ENCODE data around the gene TUFM. TPM values are rescaled to one million over a fixed set of nuclear protein-coding genes. Genes with fewer than 3 reads are reported as not detected.
"Not testable (repeated sequence)": the region's sequence is repeated elsewhere in the genome, so short reads cannot be mapped to it uniquely, and the experiment has no call there.

Gene TUFM
- total RNA-seq (ENCODE audit: insufficient read depth, low replicate concordance), result 37.3 TPM

DNA sequence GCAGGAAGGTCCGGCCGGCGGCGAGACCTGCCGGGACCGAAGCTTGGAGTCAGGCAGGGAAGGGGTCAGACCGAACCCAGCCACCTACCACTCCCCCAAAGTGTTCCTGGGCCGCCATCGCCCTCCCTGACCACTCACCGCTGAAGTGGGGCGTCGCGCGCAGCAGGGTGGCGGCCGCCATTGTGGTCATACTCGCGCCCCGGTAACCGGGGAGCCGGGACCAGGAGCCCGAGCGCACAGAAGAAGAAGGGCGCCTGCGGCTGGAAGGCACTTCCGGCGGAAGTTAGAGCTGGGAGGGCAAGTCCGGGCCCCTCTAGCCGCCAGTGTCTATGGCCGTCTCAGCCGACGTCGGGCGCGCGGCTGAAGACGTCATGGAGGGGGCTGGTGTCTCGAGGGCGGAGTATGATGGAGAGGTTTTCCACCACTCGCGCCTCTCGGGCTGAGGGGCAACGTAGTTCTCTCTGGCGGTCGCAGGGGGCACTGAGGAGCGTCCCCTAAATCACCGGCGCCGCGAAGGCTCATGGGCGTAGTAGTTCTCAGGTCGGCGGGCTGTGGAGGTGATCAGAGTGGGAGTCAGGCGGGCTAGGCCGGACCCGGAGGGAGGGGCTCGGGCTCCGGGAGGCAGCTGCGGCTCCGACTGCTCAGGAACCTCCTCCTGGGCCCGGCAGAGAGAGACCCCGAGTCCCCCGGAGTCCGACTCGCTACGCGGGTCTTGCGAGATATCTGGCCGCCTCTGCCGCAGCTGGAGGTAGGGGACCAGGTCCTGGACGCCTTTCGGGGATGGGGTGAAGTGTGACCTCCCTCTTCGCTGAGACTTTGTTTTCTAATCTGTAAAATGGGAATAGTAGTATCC is at the start of gene TUFM:
TSS of gene TUFM (minus strand) at position 269 of the 853 bp plus-strand sequence. CDS start at position 190, 79 bp downstream.
- peak; percentile 99 for DNase-seq (ENCODE audit: low spot score)

DNA sequence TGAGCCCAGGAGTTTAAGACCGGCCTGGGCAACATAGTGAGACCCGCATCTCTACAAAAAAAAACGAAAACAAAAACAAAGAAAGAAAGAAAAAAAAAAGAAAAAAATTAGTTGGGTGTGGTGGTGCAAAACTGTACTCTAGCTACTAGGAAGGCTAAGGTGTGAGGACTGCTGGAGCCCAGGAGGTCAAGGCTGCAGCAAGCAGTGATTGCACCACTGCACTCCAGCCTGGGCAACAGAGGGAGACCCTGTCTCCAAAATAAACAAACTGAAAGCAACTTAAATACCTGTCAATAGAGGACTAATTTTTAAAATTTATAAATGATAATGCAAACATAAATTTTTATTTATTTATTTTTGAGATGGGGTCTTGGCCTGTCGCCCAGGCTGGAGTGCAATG is 49.5 kb upstream of the TUFM start:
- DNase-seq (ENCODE audit: low spot score), result no peak

DNA sequence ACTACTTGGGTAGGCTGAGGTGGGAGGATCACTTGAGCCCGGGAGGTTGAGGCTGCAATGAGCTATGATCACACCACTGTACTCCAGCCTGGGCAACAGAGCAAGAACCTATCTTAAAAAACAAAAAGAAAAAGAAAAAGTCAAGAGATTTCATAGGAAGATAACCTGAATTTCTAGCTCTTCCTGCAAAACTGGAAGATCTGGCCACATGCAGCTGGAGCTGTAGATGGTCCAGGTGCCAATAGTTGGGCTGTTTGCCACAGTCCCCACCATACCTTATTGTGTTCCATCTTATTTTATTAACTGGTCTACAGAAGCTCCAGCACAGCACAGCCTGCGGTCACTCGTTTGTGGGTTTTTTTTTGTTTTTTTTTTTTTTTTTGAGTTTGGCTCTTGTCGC is 47.1 kb upstream of the TUFM start:
- no peak for DNase-seq (ENCODE audit: low spot score)

DNA sequence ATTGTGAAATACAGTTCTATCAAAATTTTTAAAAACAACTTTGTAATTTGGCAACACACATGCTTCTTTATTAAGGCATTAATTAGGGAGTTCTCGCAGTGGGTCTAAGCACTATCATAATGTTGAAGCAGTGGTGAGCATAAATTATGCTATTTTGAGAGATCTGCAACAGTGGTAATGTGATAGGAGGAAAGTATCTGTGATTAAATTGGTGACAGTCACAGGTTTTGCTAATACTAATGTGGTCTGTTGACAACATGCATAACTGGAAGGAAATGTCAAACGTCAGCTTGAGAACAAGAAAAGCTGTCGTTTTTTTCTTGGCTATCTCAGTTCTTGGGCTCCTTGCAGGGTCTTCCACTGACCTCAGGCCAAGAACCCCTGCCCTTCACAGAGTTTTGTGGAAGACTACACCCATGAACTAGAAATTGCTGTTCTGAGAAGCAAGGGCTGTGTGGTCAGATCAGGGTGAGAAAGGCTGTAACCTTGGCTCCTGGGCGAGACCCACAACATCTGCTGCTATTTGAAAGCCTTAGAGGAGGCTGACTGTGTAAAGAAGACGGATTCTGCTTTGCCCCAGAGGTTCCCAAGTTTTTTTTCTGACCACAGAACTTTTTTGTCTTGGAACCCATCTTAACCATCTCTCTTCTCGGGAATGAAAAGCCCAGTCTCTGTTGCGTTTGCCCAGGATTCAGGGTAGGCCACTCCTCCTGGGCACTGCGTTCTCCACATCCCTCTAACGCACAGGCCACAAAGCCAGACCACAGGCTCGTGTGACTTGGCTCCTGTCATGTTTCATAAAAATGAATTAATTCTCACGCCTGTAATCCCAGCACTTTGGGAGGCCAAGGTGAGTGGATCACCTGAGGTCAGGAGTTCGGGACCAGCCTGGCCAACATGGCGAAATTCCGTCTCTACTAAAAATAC is 46.1 kb upstream of the TUFM start:
- no peak for DNase-seq (ENCODE audit: low spot score)

DNA sequence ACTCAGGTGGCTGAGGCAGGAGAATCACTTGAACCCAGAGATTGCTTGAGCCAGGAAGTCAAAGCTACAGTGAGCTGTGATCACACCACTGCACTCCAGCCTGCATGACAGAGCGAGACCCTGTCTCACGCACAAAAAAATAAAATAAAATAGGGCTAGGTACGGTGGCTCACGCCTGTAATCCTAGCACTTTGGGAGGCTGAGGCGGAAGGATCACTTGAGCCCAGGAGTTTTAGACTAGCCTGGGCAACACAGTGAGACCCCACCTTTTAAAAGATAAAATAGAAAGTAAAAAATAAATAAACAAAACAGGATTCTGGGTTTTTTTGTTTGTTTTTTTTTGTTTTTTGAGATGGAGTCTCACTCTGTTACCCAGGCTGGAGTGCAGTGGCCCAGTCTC is 44.2 kb upstream of the TUFM start:
- not testable (repeated sequence) for DNase-seq (ENCODE audit: low spot score)

DNA sequence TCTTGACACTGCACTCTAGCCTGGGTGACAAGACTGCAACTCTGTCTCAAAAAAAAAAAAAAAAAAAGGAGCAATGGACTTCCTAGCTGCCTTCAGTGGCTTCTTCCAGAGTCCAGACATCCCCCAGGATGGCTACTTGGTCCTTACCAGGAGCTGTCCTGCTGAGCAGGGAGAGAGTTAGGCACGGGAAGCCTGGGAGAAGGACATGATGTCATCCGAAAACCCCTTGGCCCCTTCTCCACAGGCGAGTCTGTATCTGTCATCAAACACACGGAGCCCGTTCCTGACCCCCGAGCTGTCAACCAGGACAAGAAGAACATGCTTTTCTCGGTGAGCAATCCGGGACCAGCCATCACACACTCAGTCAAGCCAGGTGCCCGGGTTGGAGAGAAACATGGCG is 40.8 kb upstream of the TUFM start:
- DNase-seq (ENCODE audit: low spot score), result no peak

DNA sequence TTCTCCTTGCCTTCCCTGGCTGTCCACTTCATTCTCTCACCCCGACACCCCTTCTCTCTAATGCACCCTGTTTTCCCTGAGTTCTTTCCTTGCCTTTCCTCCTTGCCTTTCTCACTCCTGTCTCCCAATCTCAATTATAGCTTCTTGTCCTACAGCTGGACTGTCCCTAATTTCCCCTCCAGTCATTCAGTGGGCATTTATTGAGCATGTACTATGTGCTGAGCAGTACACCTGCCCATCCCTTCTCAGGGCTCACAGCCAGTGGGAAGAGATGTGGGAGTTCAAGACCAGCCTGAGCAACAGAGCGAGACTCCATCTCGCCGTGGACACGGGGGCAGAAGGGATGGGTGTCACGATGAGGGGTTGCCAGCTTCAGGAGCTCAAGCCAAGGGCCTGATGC is 37.9 kb upstream of the TUFM start:
- DNase-seq (ENCODE audit: low spot score), result no peak

DNA sequence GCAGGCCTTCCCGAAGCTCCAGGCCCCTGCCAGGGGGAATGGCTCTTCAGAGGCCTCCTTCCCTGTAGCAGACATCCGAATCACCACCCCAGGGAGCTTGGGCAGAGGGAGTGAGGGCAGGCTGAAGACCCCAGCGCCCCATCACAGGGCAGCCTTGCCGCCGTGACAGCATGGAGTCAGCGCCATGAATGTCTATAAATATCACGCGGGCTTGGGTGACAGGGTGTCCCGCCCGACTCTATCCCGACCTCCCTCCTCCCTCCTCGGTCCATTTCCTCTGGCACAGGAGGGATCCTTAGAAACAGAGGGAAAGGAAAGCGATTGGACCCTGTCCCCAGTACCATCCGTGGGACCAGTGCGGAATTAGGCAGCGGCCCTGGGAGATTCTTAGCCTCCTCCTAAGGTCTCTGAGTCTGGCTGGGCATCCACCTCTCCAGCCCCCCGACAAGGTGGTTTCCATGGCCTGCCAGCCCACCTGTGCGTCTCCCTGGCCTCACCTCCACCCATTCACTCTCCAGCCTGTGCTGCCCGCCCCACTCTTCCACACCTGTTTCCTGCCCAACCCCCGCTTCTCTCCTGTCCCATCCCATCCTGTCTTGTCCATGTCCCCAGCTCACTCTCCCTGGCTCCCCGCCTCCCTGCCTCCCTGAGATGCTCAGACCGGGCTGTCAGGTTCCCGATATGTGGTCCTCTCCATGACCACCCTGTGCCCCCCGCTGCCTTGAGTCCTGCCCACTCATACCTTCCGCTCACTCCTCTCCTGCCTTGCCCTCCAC is 37.3 kb upstream of the TUFM start:
- no peak for DNase-seq (ENCODE audit: low spot score)

DNA sequence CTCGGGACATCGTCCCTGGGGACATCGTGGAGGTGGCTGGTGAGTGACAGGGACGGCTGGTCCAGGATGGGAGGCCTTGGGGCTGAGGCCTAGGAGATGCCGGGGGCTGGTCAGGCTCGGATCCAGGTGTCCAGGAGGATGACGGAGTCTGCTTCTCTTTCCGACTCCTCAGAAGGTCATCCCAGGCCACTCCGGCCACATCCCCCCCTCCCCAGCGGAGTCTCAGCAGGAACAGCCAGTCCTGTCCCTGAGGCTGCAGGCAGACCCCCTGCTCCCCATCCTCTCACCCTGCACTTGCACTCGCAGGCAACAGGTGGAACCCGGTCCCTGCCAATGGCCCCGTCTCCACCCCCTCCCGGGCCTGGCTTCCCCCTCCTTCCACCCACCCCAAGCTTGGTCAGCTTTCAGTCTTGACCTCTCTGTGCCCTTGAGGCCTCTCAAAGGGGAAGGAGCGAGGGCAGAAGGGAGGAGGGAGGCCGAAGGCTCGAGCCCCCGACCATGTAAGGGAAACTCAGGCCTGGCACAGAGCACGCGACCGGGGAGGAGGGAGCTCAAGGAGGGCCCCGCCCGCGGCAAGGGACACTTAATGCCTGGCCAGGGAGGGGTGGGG is 36.5 kb upstream of the TUFM start:
- DNase-seq (ENCODE audit: low spot score), result peak; percentile 33

DNA sequence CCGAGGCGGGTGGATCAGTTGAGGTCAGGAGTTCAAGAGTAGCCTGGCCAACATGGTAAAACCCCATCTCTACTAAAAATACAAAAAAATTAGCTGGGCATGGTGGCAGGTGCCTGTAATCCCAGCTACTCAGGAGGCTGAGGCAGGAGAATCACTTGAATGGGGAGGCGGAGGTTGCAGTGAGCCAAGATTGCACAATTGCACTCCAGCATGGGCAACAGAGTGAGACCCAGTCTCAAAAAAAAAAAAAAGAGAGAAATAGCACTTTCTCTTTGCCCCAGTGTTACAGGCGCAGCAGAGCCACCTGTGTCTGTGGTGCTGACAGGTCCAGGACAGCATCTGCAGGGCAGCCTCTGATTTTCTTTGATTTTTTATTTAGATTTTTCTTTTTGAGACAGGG is 35.4 kb upstream of the TUFM start:
- not testable (repeated sequence) for DNase-seq (ENCODE audit: low spot score)

DNA sequence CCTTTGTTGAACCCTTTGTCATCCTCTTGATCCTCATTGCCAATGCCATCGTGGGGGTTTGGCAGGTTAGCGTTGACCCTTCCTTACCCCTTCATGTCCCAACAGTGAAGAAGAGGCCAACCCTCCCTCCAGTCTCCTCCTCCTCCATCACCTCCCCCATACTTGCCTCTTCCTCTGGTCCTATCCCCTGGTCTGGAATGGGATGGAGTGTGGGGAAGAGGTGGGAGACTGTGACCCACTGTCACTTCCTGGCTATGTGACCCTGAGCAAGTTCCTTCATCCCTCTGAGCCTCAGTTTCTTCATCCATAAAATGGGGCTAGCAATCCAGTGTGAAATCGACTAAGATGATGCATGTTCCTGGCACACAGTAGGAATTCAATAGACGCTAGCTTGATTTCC is 34.8 kb upstream of the TUFM start:
- no peak for DNase-seq (ENCODE audit: low spot score)

DNA sequence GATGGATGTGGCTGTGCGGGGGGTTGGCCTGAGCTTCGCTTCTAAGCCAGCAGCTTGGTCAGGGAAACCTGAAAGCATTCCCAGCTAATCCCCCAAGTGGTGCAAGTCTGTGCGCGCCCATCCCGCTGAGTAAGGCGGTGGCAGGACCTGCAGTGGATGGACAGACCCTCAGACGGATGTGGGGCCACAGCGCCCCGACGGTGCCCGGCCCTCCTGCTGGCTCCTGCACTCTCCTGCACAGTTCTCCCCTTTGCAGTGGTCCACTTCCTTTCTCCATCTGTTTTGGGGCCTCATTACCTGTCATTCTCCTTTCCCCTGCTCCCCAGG is 34.4 kb upstream of the TUFM start:
- DNase-seq (ENCODE audit: low spot score), result no peak

DNA sequence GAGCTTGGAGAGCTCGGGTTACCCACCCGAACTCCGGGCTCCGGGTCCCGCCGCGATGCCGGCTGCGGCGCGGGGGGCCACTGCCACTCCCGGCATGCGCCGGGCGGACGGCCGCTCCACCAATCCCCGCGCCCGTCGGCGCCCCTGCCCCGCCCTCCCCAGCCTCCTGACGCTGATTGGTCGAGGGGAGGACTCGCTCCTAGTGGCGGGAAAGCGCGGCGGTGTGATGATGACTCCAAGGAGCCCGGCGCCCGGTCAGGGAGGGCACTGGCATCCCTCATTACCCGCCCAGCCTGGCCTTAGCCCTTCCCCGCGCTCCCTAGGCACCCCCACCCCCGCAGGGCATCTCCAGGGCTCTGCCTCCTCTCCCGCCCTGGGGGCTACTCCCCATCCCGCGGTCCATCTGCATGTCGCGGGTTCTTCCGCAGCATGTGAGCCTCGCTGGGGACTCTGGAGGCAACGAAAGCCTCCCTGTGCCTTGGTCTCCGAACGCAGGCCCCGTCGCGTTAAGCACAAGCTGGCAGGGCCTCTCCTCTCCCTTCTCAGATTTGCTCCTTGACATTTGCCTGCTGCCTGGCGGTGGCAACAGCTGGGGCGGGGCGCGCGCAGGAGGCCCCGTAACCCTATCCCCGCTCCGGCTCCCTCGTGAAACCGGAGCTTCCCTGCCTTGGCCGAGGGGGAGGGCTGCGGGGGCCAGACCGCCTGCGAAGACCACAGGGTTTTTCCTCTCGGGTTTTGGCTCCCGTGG is 33.9 kb upstream of the TUFM start:
- peak; percentile 89 for DNase-seq (ENCODE audit: low spot score)

DNA sequence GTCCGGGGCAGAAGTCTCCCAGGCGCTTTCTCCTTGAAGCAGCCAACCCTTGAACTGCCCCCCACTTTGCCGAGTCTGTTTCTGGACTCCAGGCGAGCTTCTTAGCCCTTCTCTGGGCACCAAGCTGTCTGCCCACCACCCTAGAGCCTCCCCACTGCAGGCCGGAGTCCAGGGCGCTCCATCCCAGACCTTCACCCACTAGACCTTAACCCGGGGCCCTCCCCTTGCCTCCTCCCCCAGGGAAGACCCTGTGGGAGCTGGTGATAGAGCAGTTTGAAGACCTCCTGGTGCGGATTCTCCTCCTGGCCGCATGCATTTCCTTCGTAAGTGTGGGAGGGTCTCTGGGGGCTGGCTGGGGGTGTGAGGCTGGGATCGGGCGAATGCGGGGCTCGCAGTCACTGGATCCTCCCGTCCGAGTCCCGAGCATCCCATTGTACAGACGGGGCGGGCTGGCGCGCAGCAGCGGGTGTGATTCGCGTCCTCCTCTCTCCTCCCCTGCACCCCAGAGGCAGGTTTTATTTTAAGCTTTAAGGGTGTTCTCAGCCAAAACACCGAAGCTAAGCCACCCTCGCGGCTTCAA is 33.2 kb upstream of the TUFM start:
- DNase-seq (ENCODE audit: low spot score), result no peak

DNA sequence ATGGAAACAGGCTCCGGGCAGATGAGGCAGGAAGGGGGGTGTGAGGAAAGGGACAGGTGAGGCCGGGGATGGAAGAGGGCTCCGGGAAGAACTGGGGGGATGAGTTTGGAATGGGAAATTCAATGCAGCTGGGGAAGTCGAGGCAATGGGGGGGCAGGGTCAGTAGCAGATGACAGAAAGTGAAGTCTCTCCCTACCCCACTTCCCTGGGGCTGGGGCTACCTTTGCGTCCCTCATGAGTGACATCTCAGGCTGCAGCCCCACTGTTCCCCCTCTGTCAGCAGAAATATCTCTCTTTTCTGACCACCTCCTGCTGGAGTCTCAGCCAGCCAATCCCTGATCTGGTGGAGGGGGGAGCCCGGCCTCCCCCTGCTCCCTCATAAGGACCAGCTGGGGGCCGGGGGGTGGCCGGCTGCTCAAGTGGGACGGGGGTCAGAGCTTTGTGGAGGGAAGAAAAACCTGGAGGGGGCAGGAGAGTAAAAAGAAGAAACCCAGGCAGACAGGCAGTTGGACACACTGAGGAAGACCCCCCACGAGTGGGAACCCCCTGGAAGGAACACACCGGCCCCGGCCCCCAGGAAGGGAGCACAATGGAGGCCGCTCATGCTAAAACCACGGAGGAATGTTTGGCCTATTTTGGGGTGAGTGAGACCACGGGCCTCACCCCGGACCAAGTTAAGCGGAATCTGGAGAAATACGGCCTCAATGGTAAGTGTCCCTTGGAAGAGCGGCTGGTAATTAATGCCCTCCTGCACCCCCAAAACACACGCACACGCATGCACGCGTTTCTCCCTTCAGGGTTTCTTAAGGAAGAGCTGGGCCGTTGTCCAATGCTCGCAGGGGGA is 32.2 kb upstream of the TUFM start, which contains the start of gene ATP2A1:
TSS of gene ATP2A1 (plus strand) at position 406 of the 844 bp plus-strand sequence. CDS start at position 590, 184 bp downstream.
- no peak for DNase-seq (ENCODE audit: low spot score)

DNA sequence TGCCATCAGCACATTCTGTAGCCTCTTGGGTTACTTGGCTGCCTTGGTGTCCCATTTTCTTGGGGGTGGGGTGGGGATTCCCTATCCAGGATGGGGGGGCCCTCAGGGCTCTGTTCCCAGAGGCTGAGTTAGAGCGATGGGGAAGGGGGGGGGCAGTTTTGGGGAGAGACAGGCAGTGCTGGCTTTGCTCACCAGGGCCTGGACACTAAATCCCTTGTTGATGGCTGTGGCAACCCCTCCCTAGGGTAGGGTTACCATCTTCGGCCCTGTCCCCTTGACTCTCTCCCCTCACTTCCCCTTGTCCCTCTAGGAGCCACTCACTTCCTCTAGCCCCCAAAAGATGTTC is 31.5 kb upstream of the TUFM start:
- no peak for DNase-seq (ENCODE audit: low spot score)

DNA sequence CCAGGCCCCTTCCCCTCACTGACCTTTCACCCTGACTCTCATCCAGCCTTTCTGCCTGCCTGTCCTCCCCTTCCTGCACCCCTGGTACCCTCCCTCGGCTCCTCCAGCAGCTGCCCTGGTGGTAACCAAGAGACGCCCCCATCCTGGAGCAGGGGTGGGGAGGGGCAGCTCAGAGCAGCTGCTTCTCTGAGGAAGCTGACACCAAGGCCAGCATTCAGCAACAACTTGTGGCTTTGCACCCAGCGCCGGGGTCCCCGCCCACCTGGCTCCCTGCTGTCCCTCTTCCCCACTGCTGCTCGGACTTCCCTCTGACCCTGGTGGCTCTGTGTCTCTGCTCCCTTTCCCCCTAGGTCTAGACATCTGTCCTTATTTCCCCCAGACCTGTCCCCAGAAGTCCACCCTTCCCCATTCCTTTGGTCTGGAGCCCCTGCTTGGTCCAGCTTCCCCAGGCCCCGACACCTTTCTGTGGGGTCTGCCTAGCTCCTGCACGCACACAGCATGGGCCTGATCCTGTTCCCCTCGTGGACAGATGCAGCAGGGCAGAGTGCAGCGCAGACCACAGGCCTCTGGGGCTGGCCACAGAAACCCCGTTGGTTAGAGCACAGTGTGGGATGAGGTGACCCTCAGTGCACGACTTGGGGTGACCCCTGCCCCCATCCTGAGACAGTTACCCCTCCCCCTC is 31.0 kb upstream of the TUFM start:
- no peak for DNase-seq (ENCODE audit: low spot score)

DNA sequence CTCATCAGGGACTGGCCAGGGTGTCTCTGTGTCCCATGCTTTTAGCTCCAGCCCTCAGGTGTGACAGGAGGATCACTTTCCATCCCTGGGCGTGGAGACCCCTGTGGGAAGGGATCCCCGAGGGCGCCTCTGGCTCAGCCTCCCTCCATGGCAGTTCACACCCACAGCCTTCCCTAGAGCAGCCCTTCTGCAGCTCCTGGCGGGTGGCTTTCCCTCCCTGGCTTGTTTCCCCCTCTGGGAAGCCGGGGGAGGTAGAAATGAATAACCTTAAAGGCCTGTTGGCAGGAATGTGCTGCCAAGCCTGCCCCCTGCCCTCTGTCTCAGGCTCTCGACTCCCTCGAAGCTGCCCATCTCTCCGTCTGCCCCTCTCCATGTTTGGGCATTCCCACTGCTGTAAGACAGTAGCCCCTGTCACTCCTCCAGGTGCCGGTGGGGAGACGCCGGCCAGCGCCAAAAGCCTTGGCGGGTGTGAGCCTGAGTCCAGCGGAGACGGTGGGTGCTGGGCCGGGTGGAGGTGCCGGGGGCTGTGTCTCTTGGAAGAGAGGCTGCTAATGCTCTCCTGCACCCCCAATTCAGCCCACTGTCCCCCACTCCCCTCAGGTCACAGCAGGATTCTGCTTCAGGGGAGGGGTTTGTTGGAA is 30.0 kb upstream of the TUFM start:
- DNase-seq (ENCODE audit: low spot score), result no peak
